ENCODE data around the gene PPP1R7. TPM values are rescaled to one million over a fixed set of nuclear protein-coding genes. Genes with fewer than 3 reads are reported as not detected.

The PPP1R7 gene
- polyA plus RNA-seq, 1 of the 3 experiments (the other 2 are of a cell fraction) = 56.9 TPM

GRCh38 chr2:241114836-241115235 lies 35.4 kb upstream of the PPP1R7 start:
- ChIA-PET POLR2A (interaction anchor here (1.0 kb wide), 1 partner anchor 18 kb away, joined by 3 read pairs; no protein-coding TSS in a partner anchor), CTCF (interaction anchor here (1.4 kb wide), 1 partner anchor 264 kb away, joined by 3 read pairs; no protein-coding TSS in a partner anchor)
- no peak overlapping the region for H3K4me3 ChIP-seq (ENCODE audit: low read depth in 2 of 2, low read length in 1 of 2)
- no peaks in the 10 kb centered on the region for H3F3A ChIP-seq (replicated peaks; ENCODE audit: insufficient read depth)
- H3K4me2 ChIP-seq = no peak overlapping the region
- H3K9me3 ChIP-seq = no peaks in the 10 kb centered on the region
- no peaks in the 10 kb centered on the region for H4K20me1 ChIP-seq (ENCODE audit: insufficient read depth)
- H3K27ac ChIP-seq (ENCODE audit: low read depth in 2 of 2, low read length in 1 of 2) = no peak overlapping the region
- H3K36me3 ChIP-seq (replicated peaks in 1 of 2; ENCODE audit: control insufficient read depth in 1 of 2, insufficient read depth in 2 of 2, low read length in 1 of 2) = peaks cover 0 to 16% of the 10 kb centered on the region in 2 experiments
- H2AFZ ChIP-seq (ENCODE audit: low read depth) = no peak overlapping the region
- H3K9me2 ChIP-seq = no peaks in the 10 kb centered on the region
- TF ChIP-seq RFX5 (IDR thresholded peaks at IDR 0.05; ENCODE audit: low read length) = no peak
- TF ChIP-seq FOSL2 (IDR thresholded peaks at IDR 0.05; ENCODE audit: borderline replicate concordance, low read depth) = no peak
- TF ChIP-seq MEF2A (IDR thresholded peaks at IDR 0.05; ENCODE audit: borderline replicate concordance, low read depth) = no peak
- TF ChIP-seq YY1 (IDR thresholded peaks at IDR 0.05; ENCODE audit: low read depth) = no peak
- no peak for TF ChIP-seq RXRA (IDR thresholded peaks at IDR 0.05; ENCODE audit: borderline replicate concordance, low read depth)
- no peak for TF ChIP-seq CHD2 (IDR thresholded peaks at IDR 0.05; ENCODE audit: low read length, partially characterized antibody)
- TF ChIP-seq, protein P1, sequence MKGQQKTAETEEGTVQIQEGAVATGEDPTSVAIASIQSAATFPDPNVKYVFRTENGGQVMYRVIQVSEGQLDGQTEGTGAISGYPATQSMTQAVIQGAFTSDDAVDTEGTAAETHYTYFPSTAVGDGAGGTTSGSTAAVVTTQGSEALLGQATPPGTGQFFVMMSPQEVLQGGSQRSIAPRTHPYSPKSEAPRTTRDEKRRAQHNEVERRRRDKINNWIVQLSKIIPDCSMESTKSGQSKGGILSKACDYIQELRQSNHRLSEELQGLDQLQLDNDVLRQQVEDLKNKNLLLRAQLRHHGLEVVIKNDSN (IDR thresholded peaks at IDR 0.05; ENCODE audit: borderline replicate concordance, low read depth) = no peak
- TF ChIP-seq IRF3 (IDR thresholded peaks at IDR 0.05; ENCODE audit: low read depth, low read length) = no peak
- TF ChIP-seq, protein P2, sequence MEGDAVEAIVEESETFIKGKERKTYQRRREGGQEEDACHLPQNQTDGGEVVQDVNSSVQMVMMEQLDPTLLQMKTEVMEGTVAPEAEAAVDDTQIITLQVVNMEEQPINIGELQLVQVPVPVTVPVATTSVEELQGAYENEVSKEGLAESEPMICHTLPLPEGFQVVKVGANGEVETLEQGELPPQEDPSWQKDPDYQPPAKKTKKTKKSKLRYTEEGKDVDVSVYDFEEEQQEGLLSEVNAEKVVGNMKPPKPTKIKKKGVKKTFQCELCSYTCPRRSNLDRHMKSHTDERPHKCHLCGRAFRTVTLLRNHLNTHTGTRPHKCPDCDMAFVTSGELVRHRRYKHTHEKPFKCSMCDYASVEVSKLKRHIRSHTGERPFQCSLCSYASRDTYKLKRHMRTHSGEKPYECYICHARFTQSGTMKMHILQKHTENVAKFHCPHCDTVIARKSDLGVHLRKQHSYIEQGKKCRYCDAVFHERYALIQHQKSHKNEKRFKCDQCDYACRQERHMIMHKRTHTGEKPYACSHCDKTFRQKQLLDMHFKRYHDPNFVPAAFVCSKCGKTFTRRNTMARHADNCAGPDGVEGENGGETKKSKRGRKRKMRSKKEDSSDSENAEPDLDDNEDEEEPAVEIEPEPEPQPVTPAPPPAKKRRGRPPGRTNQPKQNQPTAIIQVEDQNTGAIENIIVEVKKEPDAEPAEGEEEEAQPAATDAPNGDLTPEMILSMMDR (IDR thresholded peaks at IDR 0.05) = no peak
- TF ChIP-seq POLR2AphosphoS5 (IDR thresholded peaks at IDR 0.05; ENCODE audit: low read depth, low read length) = no peak
- no peak for TF ChIP-seq JUND (IDR thresholded peaks at IDR 0.05)
- TF ChIP-seq ELF1 (IDR thresholded peaks at IDR 0.05) = no peak
- no peak for TF ChIP-seq MXI1 (IDR thresholded peaks at IDR 0.05; ENCODE audit: low read depth, low read length)
- H3K27me3 ChIP-seq (ENCODE audit: insufficient read depth) = no peaks in the 10 kb centered on the region
- H3K4me1 ChIP-seq (ENCODE audit: control insufficient read depth in 1 of 2, insufficient read depth in 2 of 2, low read depth in 1 of 2, low read length in 1 of 2) = no peaks in the 10 kb centered on the region
- H3K9ac ChIP-seq = no peak overlapping the region
- WGBS (ENCODE audit: low lambda C conversion rate) = 95% methylated on average over 11 of the region's 11 CpGs
- no peak for DNase-seq
- no peaks in the 10 kb centered on the region for H3K79me2 ChIP-seq (ENCODE audit: insufficient read depth)

- Histone ChIP-seq H2AFZ (ENCODE audit: low read depth) (no peak overlapping the region), H3K79me2 (ENCODE audit: insufficient read depth) (no peaks in the 10 kb centered on the region), H3K4me3 (ENCODE audit: low read depth in 2 of 2, low read length in 1 of 2) (no peak overlapping the region), H4K20me1 (ENCODE audit: insufficient read depth) (no peaks in the 10 kb centered on the region), H3K9me3 (no peaks in the 10 kb centered on the region), H3K9ac (no peak overlapping the region), H3K27ac (ENCODE audit: low read depth in 2 of 2, low read length in 1 of 2) (no peak overlapping the region; a peak in 1 of 4 replicates), H3F3A (replicated peaks; ENCODE audit: insufficient read depth) (no peaks in the 10 kb centered on the region), H3K4me1 (ENCODE audit: control insufficient read depth in 1 of 2, insufficient read depth in 2 of 2, low read depth in 1 of 2, low read length in 1 of 2) (no peaks in the 10 kb centered on the region), H3K4me2 (no peak overlapping the region), H3K36me3 (replicated peaks in 1 of 2; ENCODE audit: control insufficient read depth in 1 of 2, insufficient read depth in 2 of 2, low read length in 1 of 2) (peaks cover 0 to 16% of the 10 kb centered on the region in 2 experiments), H3K9me2 (no peaks in the 10 kb centered on the region), H3K27me3 (ENCODE audit: insufficient read depth) (no peaks in the 10 kb centered on the region)
- ChIA-PET POLR2A (no interaction called here), CTCF (interaction anchor here (1.4 kb wide), 1 partner anchor 264 kb away, joined by 3 read pairs; no protein-coding TSS in a partner anchor)
- WGBS (ENCODE audit: low lambda C conversion rate) = 100% methylated on average over 5 of the region's 8 CpGs
- no peak for DNase-seq
- no peak for TF ChIP-seq JUND (IDR thresholded peaks at IDR 0.05)
- TF ChIP-seq NFIC (IDR thresholded peaks at IDR 0.05; ENCODE audit: borderline replicate concordance) = no peak
- no peak for TF ChIP-seq FOSL2 (IDR thresholded peaks at IDR 0.05; ENCODE audit: borderline replicate concordance, low read depth)
- TF ChIP-seq USF2 (IDR thresholded peaks at IDR 0.05; ENCODE audit: borderline replicate concordance, low read depth, low read length) = no peak
- TF ChIP-seq FOXJ3 (CRISPR knock-in tag; IDR thresholded peaks at IDR 0.05) = no peak
- no peak for TF ChIP-seq GABPA (IDR thresholded peaks at IDR 0.05; ENCODE audit: low read depth)
- TF ChIP-seq RCOR1 (IDR thresholded peaks at IDR 0.05; ENCODE audit: low read length) = no peak
- TF ChIP-seq, protein P3, sequence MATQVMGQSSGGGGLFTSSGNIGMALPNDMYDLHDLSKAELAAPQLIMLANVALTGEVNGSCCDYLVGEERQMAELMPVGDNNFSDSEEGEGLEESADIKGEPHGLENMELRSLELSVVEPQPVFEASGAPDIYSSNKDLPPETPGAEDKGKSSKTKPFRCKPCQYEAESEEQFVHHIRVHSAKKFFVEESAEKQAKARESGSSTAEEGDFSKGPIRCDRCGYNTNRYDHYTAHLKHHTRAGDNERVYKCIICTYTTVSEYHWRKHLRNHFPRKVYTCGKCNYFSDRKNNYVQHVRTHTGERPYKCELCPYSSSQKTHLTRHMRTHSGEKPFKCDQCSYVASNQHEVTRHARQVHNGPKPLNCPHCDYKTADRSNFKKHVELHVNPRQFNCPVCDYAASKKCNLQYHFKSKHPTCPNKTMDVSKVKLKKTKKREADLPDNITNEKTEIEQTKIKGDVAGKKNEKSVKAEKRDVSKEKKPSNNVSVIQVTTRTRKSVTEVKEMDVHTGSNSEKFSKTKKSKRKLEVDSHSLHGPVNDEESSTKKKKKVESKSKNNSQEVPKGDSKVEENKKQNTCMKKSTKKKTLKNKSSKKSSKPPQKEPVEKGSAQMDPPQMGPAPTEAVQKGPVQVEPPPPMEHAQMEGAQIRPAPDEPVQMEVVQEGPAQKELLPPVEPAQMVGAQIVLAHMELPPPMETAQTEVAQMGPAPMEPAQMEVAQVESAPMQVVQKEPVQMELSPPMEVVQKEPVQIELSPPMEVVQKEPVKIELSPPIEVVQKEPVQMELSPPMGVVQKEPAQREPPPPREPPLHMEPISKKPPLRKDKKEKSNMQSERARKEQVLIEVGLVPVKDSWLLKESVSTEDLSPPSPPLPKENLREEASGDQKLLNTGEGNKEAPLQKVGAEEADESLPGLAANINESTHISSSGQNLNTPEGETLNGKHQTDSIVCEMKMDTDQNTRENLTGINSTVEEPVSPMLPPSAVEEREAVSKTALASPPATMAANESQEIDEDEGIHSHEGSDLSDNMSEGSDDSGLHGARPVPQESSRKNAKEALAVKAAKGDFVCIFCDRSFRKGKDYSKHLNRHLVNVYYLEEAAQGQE (IDR thresholded peaks at IDR 0.05; ENCODE audit: low read depth, low read length) = no peak
- no peak for TF ChIP-seq EZH2phosphoT487 (IDR thresholded peaks at IDR 0.05; ENCODE audit: borderline replicate concordance, low read depth)
- TF ChIP-seq SIN3A (IDR thresholded peaks at IDR 0.05; ENCODE audit: borderline replicate concordance, low read depth, low read length) = no peak
Measured at GRCh38 chr2:241115361-241115760, 34.9 kb upstream of the PPP1R7 start.
